Type B pancreatic cell (in vitro differentiated cells): Measurements from ENCODE around the gene CHN2. TPM values are rescaled to one million over a fixed set of nuclear protein-coding genes. Genes with fewer than 3 reads are reported as not detected.
A peak's percentile ranks its signal among the peaks of the same experiment; 100 is the strongest.

Experiments
- DNase-seq: peaks from one replicate; pipeline ENCODE4 v3.0.0; 2021; ENCODE audit warnings: mixed read lengths; ENCODE audit not compliant: unreplicated experiment; ENCODE audit errors: extremely low spot score
- H3K27ac Mint-ChIP-seq: 2 replicates; pipeline ENCODE4 v1.8.0; 2021; ENCODE audit warnings: mild to moderate bottlenecking, mixed read lengths
- H3K27me3 Mint-ChIP-seq: 2 replicates; pipeline ENCODE4 v1.8.0; 2021; ENCODE audit warnings: mixed read lengths
- H3K36me3 Mint-ChIP-seq: 2 replicates; pipeline ENCODE4 v1.8.0; 2021; ENCODE audit warnings: mixed read lengths
- H3K4me1 Mint-ChIP-seq: one replicate; pipeline ENCODE4 v1.8.0; 2021; ENCODE audit warnings: mixed read lengths; ENCODE audit not compliant: unreplicated experiment
- H3K4me3 Mint-ChIP-seq: 2 replicates; pipeline ENCODE4 v1.8.0; 2021; ENCODE audit warnings: mild to moderate bottlenecking, mixed read lengths
- H3K9me3 Mint-ChIP-seq: 2 replicates; pipeline ENCODE4 v1.8.0; 2021; ENCODE audit warnings: mixed read lengths
- CTCF ChIP-seq: fragments of 200-600 bp; sonication (generic); conservative IDR thresholded peaks from 2 replicates; pipeline ENCODE4 v1.5.0; 2021; ENCODE audit warnings: antibody characterized with exemption, mild to moderate bottlenecking
- total RNA-seq: library from RNA; stranded (reverse); gene quantifications from 2 replicates; pipeline ENCODE4 v1.2.1, GENCODE V29; 2021; ENCODE audit warnings: low replicate concordance

CHN2 gene
- total RNA-seq, 1 donor from 2014 or later = 19.7 TPM

- Mint-ChIP-seq H3K9me3 (peaks cover 5% of the 10 kb centered on the region), H3K27me3 (no peaks in the 10 kb centered on the region), H3K36me3 (peaks cover 12% of the 10 kb centered on the region), H3K27ac (no peak overlapping the region), H3K4me3 (no peak overlapping the region), H3K4me1 (peaks cover 22% of the 10 kb centered on the region)
- DNase-seq = no peak
- TF ChIP-seq CTCF = no peak
These were observed 176.9 kb downstream of the CHN2 start for GRCh38 chr7:29371472-29371871.

DNA sequence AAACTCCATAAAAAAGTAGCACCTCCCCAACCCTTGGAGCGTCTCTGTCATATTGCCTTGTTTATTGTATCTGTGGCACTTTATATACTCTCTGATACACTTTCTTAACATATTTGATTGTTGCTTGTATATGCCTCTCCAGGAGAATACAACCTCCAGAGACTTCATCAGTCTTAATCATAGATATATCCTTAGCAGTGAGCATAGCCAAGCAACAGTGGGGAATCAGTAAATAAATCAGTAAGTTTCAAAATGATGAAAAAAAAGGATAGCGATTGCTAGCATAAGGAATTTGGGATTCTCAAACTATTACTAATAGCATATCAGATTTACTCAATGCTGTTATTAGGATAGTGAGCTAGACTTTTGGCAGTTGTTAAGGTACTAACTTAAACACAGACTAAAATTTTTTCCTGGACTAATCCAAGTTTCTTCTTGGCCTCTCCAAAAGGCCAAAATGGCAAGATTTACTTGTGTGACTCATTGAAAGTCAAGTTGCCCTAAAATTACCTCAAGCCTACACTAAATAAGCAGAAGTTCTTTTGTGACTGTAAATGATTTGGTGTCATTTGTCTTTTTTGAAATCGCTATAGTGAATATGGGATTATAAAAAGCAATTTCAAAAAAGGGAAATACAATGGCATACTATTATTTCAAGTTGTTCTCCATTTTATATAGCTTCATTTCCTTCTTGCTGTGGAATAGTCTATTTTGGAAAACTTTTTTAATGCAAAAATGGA, 177.9 kb downstream of the CHN2 start:
- no peak overlapping the region for H3K4me3 Mint-ChIP-seq
- H3K27me3 Mint-ChIP-seq = no peaks in the 10 kb centered on the region
- no peak for DNase-seq
- no peak overlapping the region for H3K27ac Mint-ChIP-seq
- H3K36me3 Mint-ChIP-seq = peaks cover 15% of the 10 kb centered on the region
- peaks cover 5% of the 10 kb centered on the region for H3K9me3 Mint-ChIP-seq
- no peak for TF ChIP-seq CTCF
- H3K4me1 Mint-ChIP-seq = peaks cover 24% of the 10 kb centered on the region

- H3K27ac Mint-ChIP-seq = peak overlapping the region; percentile 64
- peaks cover 5% of the 10 kb centered on the region for H3K9me3 Mint-ChIP-seq
- no peak for DNase-seq
- H3K4me3 Mint-ChIP-seq = peak overlapping the region; percentile 11
- peaks cover 12% of the 10 kb centered on the region for H3K36me3 Mint-ChIP-seq
- no peaks in the 10 kb centered on the region for H3K27me3 Mint-ChIP-seq
- peaks cover 16% of the 10 kb centered on the region for H3K4me1 Mint-ChIP-seq
- TF ChIP-seq CTCF = no peak
These were observed 181.3 kb downstream of the CHN2 start for GRCh38 chr7:29375641-29376562.

DNA sequence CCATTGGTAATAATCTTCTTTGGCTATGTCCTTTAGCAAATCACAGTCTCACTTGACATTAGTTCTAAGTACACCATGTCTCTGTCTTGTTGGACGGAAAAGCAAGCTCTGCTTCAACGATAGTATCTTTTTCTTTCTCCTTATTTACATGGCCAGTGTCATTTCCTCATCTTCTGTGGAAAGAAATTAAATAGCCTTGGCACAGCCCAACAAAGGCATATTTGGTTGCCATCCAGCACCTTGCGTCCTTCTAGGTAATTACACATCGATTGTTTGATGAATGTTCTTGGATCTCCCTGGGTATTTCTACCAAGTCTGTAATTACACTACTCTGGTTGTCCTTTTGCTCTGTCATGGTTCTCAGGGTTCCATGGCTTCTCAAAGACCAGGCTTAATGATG, 183.1 kb downstream of the CHN2 start:
- Mint-ChIP-seq H3K4me1 (peaks cover 14% of the 10 kb centered on the region), H3K9me3 (peaks cover 7% of the 10 kb centered on the region)
- TF ChIP-seq CTCF = no peak

DNA sequence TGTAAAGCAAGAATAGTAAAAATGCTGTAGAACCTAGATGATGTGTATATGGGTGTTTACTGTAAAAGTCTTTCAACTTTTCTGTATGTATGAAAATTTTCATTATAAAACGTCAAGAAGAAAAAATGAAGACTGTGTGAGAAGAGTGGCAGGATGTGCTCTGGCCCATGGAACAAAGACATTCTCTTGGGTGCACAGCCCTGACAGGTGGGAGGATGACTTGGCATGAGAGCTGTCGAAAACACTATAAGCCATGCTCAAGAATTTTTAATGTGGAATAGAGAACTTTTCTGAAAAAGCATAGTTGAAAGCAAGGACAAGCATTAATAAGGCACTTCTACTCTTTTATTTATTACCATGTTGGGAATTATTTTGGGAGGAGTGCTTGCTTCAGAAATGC, 185.0 kb downstream of the CHN2 start:
- H3K36me3 Mint-ChIP-seq = peaks cover 8% of the 10 kb centered on the region
- DNase-seq = no peak
- peaks cover 14% of the 10 kb centered on the region for H3K4me1 Mint-ChIP-seq
- TF ChIP-seq CTCF = no peak
- no peak overlapping the region for H3K4me3 Mint-ChIP-seq
- peaks cover 10% of the 10 kb centered on the region for H3K9me3 Mint-ChIP-seq
- H3K27me3 Mint-ChIP-seq = no peaks in the 10 kb centered on the region
- H3K27ac Mint-ChIP-seq = no peak overlapping the region

More for the DNA sequence above, 183.1 kb downstream of the CHN2 start:
- DNase-seq = no peak
- H3K4me3 Mint-ChIP-seq = no peak overlapping the region
- H3K36me3 Mint-ChIP-seq = peaks cover 5% of the 10 kb centered on the region
- H3K27ac Mint-ChIP-seq = no peak overlapping the region
- H3K27me3 Mint-ChIP-seq = no peaks in the 10 kb centered on the region
